Panc1 (cell line): Measurements from ENCODE around the gene CXCR2. TPM values are rescaled to one million over a fixed set of nuclear protein-coding genes. Genes with fewer than 3 reads are reported as not detected.

ENCODE experiments used
- ATAC-seq: fragments of 200-7000 bp; cut with Tn5 transposase; 2 replicates; pipeline ENCODE4 v1.9.1; 2020; ENCODE audit warnings: mild to moderate bottlenecking, moderate library complexity
- BruUV-seq: library from RNA; stranded (reverse); fragments of 400-500 nt; replicated peaks from 2 replicates; lab custom pipeline; 2021; lab: Mats Ljungman, UMichigan
- CTCF ChIA-PET: fragments of 300-600 bp; sonication (Branson Sonifier 250); formaldehyde crosslinking; loops from one replicate; lab custom pipeline; 2022; ENCODE audit warnings: antibody characterized with exemption; lab: Charles Lee
- POLR2A ChIA-PET: fragments of 300-600 bp; sonication (Branson Sonifier 250); formaldehyde crosslinking; loops from one replicate; lab custom pipeline; 2022; ENCODE audit warnings: antibody characterized with exemption; lab: Charles Lee
- DNase-seq: peaks from one replicate; pipeline ENCODE4 v3.0.0-alpha.2; 2010; ENCODE audit warnings: low read depth, low spot score
- H3K27ac ChIP-seq: 2 replicates; pipeline ENCODE4 v1.5.1; 2011; ENCODE audit warnings: mild to moderate bottlenecking, low read length, inconsistent platforms
- H3K27me3 ChIP-seq: fragments of 200-500 bp; sonication (Bioruptor generic); 2 replicates; pipeline ENCODE4 v1.6.0; 2014; ENCODE audit warnings: low read length, inconsistent platforms; ENCODE audit not compliant: control insufficient read depth, insufficient read depth
- H3K36me3 ChIP-seq: fragments of 200-500 bp; sonication (Bioruptor generic); 2 replicates; pipeline ENCODE4 v1.5.1; 2014; ENCODE audit warnings: inconsistent platforms, mild to moderate bottlenecking, low read length, moderate library complexity; ENCODE audit not compliant: control insufficient read depth, insufficient read depth
- H3K4me1 ChIP-seq: 2 replicates; pipeline ENCODE4 v1.5.1; 2011; ENCODE audit warnings: inconsistent platforms, mild to moderate bottlenecking, low read length, moderate library complexity; ENCODE audit not compliant: control insufficient read depth, insufficient read depth
- H3K4me3 ChIP-seq, 2 experiments: 2 replicates each; pipeline ENCODE4 v1.5.1; 2011 to 2012; ENCODE audit warnings: low read depth in 2 of 2, low read length in 2 of 2, mild to moderate bottlenecking in 2 of 2, inconsistent platforms in 1 of 2, moderate library complexity in 1 of 2
- H3K9me3 ChIP-seq: fragments of 200-500 bp; sonication (Bioruptor generic); 2 replicates; pipeline ENCODE4 v1.5.1; 2014; ENCODE audit warnings: low read depth, mild to moderate bottlenecking, inconsistent platforms, low read length, moderate library complexity; ENCODE audit not compliant: control insufficient read depth, insufficient read depth
- POLR2AphosphoS5 ChIP-seq: IDR thresholded peaks from 2 replicates; pipeline ENCODE4 v1.6.1; 2012; ENCODE audit warnings: mild to moderate bottlenecking, low read depth, low read length, moderate library complexity
- SIN3A ChIP-seq: IDR thresholded peaks from 2 replicates; pipeline ENCODE4 v1.6.1; 2012; ENCODE audit warnings: low read depth, mild to moderate bottlenecking, low read length, moderate library complexity, borderline replicate concordance; ENCODE audit not compliant: insufficient read depth
- TCF7L2 ChIP-seq: IDR thresholded peaks from 2 replicates; pipeline ENCODE4 v1.6.1; 2011; ENCODE audit warnings: mild to moderate bottlenecking, low read depth, low read length, inconsistent platforms
- in situ Hi-C: cut with HindIII; loops from 2 replicates; pipeline ENCODE4 v1.10.0; 2016; ENCODE audit warnings: low sequenced_read_pairs, low pct_unique_long_range_greater_than_20kb
- intact Hi-C: fragments of 100-400 bp; cut with micrococcal nuclease; formaldehyde crosslinking; loops from one replicate; pipeline ENCODE4 v1.10.0; 2022; ENCODE audit not compliant: unreplicated experiment
- total RNA-seq: library from RNA; stranded (reverse); gene quantifications from one replicate; pipeline ENCODE4 v1.2.1, GENCODE V29; 2021; ENCODE audit not compliant: unreplicated experiment
- TF ChIP-seq, protein P1 (sequence below), 2 experiments: IDR thresholded peaks; 2 replicates each; pipeline ENCODE4 v1.6.1; 2011 to 2012; ENCODE audit warnings: low read depth in 2 of 2, control low read depth in 1 of 2, low read length in 1 of 2, mild to moderate bottlenecking in 1 of 2, moderate library complexity in 1 of 2; ENCODE audit not compliant: insufficient read depth in 1 of 2
- TF ChIP-seq, protein P2 (sequence below): fragments of 450-650 bp; IDR thresholded peaks from 2 replicates; pipeline ENCODE4 v1.5.1; 2017; ENCODE audit warnings: mild to moderate bottlenecking

CXCR2 gene
- total RNA-seq, 1 experiment from 2014 or later = not detected

DNA sequence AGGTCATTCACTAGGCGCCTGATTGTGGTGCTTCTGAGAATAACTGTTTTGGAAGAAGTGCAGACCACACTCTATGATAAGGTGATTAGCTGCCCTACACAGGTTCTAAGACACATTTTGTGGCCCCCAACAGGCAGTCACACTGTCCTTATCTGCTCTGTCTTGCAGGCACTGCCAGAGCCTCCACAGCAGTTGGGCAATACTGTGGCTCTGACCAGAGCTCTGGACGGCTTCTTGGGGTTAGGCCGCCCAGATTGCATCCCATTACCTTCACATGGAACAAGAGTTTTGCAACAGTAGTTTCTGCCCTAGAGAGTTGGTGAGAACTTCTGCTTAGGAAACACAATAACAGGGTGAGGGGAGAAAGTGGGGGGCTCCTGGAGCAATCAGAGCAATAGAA is 34.1 kb upstream of the CXCR2 start:
- ATAC-seq (no peak), DNase-seq (no peak)
- Histone ChIP-seq H3K4me1 (no peaks in the 10 kb centered on the region), H3K36me3 (no peaks in the 10 kb centered on the region), H3K27ac (no peak overlapping the region), H3K27me3 (peaks cover 2% of the 10 kb centered on the region), H3K4me3 (no peak overlapping the region), H3K9me3 (peaks cover 4% of the 10 kb centered on the region; the same call in 1 of the 2 replicates)
- TF ChIP-seq TCF7L2 = no peak
- TF ChIP-seq POLR2AphosphoS5 = no peak
- no peak for TF ChIP-seq SIN3A
- TF ChIP-seq, protein P1, sequence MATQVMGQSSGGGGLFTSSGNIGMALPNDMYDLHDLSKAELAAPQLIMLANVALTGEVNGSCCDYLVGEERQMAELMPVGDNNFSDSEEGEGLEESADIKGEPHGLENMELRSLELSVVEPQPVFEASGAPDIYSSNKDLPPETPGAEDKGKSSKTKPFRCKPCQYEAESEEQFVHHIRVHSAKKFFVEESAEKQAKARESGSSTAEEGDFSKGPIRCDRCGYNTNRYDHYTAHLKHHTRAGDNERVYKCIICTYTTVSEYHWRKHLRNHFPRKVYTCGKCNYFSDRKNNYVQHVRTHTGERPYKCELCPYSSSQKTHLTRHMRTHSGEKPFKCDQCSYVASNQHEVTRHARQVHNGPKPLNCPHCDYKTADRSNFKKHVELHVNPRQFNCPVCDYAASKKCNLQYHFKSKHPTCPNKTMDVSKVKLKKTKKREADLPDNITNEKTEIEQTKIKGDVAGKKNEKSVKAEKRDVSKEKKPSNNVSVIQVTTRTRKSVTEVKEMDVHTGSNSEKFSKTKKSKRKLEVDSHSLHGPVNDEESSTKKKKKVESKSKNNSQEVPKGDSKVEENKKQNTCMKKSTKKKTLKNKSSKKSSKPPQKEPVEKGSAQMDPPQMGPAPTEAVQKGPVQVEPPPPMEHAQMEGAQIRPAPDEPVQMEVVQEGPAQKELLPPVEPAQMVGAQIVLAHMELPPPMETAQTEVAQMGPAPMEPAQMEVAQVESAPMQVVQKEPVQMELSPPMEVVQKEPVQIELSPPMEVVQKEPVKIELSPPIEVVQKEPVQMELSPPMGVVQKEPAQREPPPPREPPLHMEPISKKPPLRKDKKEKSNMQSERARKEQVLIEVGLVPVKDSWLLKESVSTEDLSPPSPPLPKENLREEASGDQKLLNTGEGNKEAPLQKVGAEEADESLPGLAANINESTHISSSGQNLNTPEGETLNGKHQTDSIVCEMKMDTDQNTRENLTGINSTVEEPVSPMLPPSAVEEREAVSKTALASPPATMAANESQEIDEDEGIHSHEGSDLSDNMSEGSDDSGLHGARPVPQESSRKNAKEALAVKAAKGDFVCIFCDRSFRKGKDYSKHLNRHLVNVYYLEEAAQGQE (IDR thresholded peaks at IDR 0.05; ENCODE audit: insufficient read depth in 1 of 2, low read depth in 2 of 2, low read length in 1 of 2) = no peak
- TF ChIP-seq, protein P2, sequence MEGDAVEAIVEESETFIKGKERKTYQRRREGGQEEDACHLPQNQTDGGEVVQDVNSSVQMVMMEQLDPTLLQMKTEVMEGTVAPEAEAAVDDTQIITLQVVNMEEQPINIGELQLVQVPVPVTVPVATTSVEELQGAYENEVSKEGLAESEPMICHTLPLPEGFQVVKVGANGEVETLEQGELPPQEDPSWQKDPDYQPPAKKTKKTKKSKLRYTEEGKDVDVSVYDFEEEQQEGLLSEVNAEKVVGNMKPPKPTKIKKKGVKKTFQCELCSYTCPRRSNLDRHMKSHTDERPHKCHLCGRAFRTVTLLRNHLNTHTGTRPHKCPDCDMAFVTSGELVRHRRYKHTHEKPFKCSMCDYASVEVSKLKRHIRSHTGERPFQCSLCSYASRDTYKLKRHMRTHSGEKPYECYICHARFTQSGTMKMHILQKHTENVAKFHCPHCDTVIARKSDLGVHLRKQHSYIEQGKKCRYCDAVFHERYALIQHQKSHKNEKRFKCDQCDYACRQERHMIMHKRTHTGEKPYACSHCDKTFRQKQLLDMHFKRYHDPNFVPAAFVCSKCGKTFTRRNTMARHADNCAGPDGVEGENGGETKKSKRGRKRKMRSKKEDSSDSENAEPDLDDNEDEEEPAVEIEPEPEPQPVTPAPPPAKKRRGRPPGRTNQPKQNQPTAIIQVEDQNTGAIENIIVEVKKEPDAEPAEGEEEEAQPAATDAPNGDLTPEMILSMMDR = no peak
- no TSS peak for BruUV-seq
- ChIA-PET CTCF (no interaction called here), POLR2A (no interaction called here)
- in situ Hi-C loops (no loop called here), intact Hi-C loops (no loop called here)

DNA sequence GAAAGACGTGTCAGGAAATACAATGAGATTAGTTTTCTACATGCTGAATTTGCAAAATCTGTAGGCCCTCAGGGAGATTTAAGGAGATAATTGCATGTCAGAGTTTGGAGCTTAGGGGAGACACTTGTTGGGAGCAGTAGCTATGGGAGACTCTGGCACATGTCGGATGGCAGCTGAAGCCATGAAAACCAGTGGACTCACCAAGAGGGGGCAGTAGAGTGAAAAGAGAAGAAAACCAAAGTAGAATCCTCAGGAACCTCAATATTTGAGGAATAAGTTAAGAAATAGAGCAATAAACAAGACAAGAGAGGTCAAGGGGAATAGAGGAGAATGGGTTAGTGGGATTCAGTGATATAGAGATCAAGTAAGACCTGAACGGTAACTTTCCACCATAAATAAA is 31.9 kb upstream of the CXCR2 start:
- no peak for DNase-seq
- no TSS peak for BruUV-seq
- H3K36me3 ChIP-seq = no peaks in the 10 kb centered on the region
- in situ Hi-C loops = no loop called here
- no peak overlapping the region for H3K27ac ChIP-seq
- ATAC-seq = no peak
- intact Hi-C loops = no loop called here
- no peak overlapping the region for H3K4me3 ChIP-seq
- H3K4me1 ChIP-seq = no peaks in the 10 kb centered on the region
- CTCF ChIA-PET = no interaction called here
- H3K27me3 ChIP-seq = peaks cover 2% of the 10 kb centered on the region
- POLR2A ChIA-PET = no interaction called here
- no peak for TF ChIP-seq TCF7L2
- TF ChIP-seq, protein P2 = peak; percentile 35
- no peaks in the 10 kb centered on the region for H3K9me3 ChIP-seq
